NCI-H2081 (cell line): ENCODE data around the gene KIAA0825.

Source experiments
- DNase-seq, 2 experiments: peaks; one replicate each; lab custom pipeline; 2025; lab: John Stamatoyannopoulos, UW

KIAA0825 gene

DNA sequence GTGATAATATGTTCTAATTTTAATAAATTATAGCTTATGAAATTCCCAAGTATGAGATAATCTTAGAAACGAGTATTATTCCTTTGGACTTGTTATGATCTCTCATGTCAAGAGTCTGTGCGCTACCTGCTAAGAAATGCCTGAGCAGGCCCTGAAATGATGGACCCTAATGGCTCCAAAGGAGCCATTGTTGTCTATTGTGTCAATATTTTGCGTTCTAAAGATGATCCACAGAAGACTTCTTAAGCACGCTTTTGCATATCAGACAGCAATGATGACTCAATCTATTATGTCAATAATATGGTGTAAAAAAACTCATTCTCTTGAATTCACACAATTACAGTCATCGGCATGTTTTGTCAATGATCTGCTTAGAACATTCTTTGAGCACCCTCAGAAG lies 306.1 kb downstream of the KIAA0825 start:
- no peak for DNase-seq

DNA sequence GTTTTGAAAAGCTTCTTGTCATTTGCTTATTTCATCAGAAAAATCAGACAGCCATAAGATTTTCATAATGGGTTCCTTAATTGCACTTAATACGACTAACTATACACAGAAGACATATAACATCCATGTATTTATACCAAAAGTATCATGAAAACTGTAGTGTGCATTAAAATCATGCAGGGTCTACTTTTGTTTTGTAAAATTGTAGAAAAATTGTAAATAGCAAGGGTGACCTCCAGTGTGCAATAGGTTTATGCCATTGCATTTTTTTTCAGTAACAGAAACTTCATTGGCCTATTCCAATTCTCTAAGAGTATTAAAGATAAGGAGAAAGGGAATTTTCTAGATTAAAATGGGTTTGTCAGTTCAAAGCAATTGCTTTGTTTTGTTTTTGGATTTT lies 307.6 kb downstream of the KIAA0825 start:
- DNase-seq: no peak

DNA sequence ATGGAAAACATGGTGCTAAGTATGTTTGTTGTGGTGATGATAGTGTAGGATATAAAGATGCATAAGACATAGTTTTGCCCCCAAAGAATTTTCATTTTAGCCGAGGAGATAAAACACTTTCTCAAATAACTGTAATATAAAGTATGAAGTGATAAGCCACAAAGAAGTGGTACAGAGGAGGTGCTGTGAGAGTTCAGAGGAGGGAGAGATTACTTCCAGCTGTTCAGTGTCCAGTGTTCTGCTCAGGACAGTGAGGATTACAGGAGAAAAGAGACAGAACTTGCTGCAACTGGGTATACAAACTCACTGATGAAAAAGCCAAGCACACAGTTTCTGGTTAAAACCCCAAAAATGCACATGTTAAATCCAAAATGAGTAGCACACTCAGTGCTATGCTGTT lies 309.3 kb downstream of the KIAA0825 start:
- DNase-seq: no peak

GRCh38 chr5:94308442-94308841 lies 310.0 kb downstream of the KIAA0825 start:
- DNase-seq: no peak

- no peak for DNase-seq
These were observed 314.3 kb downstream of the KIAA0825 start for GRCh38 chr5:94304146-94304545.

- no peak for DNase-seq
These were observed 329.5 kb downstream of the KIAA0825 start for GRCh38 chr5:94288937-94289336.

- no peak for DNase-seq
These were observed 332.4 kb downstream of the KIAA0825 start for GRCh38 chr5:94285984-94286383.

DNA sequence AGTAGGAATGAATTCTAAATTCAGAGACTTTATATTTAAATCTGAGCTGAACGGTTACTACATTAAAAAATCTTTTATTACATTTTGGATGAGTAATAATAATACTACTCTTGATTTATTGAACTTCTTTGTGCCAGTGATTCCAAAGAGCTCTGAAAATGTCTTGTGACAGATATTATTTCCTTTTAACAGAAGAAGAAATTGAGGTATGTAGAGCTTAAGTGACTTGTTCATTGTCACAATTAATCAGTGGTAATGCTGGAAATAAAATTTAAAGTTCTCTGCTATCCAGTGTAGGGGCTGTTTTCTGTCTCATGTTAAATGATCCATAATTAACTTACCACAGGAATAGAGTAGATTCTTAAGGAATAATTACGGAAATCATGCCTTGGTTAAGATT lies 335.3 kb downstream of the KIAA0825 start:
- no peak for DNase-seq

DNA sequence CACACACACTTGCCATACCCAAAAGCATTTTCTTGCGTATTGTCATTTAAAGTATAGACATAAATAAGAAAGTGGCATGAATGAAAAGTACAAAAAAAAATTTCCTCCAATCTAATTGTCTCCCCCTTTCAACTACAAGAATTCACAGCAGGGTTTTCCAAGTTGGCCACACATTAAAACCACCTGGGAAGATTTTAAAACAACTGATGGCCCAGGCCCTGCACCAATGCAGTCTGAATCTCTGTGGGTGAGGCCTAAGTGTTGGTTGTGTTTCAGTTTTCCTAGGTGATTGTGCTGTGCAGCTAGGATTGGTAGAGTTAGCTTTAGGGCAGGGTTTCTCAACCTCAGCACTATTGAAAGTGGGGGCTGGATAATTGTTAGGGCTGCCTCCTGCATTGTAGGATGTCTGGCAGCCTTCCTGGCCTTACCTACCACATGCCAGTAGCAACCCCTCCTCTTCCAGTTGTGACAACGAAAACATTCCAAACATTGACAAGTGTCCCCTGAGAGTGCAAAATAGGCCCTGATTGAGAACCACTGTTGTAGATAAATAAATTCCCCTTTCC lies 337.1 kb downstream of the KIAA0825 start:
- no peak for DNase-seq

- no peak for DNase-seq
These were observed 341.7 kb downstream of the KIAA0825 start for GRCh38 chr5:94276751-94277150.

GRCh38 chr5:94276048-94276447 lies 342.4 kb downstream of the KIAA0825 start:
- no peak for DNase-seq

DNA sequence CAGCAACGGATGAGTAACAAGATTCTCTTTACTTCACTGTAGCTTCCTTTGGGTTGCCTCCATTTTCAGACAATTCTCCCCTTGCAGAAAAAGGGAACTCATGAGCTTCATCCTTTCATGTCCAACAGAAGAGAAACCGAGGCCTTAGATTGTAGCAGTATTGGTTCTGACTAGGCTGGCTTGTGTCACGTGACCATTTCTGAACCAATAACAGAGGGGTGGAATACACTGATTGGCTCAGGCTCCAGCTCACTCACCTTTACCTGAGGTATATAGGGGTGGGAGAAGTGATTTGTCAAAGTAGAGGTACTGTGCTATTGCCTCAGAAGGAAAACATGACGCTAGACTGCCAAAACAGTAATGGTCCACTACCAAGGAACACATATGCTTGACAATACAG lies 343.7 kb downstream of the KIAA0825 start:
- no peak for DNase-seq

- DNase-seq: no peak
These were observed 350.2 kb downstream of the KIAA0825 start for GRCh38 chr5:94268226-94268625.

- no peak for DNase-seq
These were observed 351.0 kb downstream of the KIAA0825 start for GRCh38 chr5:94267350-94267899.

DNA sequence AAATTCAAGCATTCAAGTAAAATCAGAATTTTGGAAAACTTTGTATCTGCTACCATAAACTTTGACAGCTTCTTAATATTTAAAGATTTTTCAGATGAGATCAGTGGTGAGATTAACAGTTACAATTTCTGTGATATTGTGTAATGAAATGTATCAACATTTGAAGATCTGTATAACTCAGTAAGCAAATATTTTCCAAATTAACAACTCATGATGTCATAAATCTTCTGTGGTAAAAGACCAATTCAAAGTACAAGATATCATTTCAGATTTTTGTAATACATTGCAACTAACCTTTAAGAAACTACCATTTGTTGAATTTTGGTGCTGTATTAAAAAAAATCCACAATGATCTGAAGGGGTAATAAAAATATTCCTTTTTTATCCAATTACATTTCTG lies 352.2 kb downstream of the KIAA0825 start:
- no peak for DNase-seq

DNA sequence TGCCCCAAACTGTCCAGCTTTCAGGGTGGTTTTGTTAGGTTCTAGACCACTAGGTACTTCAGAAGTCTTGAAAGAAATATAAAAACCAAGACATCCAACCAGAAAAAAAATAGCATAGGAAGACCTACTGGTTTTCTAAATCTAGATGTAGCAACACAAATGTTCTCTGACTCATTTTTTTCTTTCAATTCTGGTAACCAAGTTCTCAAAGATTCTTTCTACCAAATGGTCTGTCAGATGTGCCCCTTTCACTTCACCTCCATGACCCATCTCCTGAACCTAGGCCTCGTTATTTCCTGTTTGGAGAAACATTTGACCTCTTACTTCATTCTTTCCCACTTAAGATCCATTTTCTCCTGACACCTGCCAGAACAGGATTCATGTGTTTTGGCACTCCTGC lies 355.3 kb downstream of the KIAA0825 start:
- no peak for DNase-seq

- no peak for DNase-seq
These were observed 358.3 kb downstream of the KIAA0825 start for GRCh38 chr5:94260096-94260495.

- DNase-seq: no peak
These were observed 364.2 kb downstream of the KIAA0825 start for GRCh38 chr5:94254214-94254613.

GRCh38 chr5:94250985-94251384 lies 367.4 kb downstream of the KIAA0825 start:
- no peak for DNase-seq

GRCh38 chr5:94249430-94249829 lies 369.0 kb downstream of the KIAA0825 start:
- no peak for DNase-seq

DNA sequence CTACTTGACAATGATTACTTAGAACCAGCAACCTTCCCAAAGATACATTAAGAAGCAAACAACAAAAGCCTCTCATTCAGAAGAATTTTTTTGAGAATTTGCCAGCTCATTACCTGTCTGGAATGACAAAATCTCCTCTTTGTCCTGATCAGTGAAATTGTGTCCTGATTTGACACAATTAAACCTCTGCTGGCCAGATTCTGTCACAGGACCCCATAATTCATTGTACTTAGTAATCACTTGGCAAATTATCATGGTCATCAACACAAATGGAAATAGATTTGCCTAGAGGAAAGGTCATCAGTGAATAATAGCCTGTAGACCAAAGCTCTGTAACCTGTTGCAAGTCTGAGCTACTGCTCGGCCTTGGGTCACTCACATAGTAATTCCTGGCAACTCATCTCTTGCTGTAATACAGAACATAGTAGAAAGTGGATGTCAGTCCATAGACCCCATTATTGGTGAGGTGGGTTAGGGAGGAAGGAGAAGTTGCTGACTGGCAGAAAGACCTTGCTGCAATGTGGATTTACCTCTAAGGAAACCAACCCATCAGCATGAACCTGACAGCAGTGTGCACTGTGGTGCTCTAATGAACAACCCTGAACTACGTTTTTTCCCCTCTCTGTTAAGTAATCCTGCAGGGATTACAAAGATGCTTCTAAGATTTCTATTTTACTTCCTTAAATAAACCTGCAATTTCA lies 370.1 kb downstream of the KIAA0825 start:
- no peak for DNase-seq

DNA sequence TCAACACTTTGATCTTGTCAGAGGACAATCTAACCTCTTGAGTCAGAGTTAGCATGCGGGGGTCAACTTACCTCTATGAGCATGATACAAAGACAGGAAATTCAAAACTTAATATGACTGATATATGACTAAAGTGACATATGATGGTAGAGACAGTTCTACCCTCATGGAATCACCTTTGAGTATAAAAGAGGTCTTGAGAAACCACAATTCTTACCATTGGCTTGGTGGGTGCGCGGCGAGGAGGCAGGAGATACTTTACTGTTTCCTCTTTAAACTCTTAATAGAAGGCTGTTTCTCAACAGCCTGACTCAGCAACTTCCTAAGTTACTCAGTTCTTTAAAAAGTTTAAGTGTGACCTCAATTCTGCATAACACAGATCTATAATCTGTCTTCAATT lies 372.8 kb downstream of the KIAA0825 start:
- DNase-seq: no peak

GRCh38 chr5:94244921-94245320 lies 373.5 kb downstream of the KIAA0825 start:
- DNase-seq: no peak

GRCh38 chr5:94243612-94244011 lies 374.8 kb downstream of the KIAA0825 start:
- DNase-seq: no peak
